ENCODE data around the gene SPC24. TPM values are rescaled to one million over a fixed set of nuclear protein-coding genes. Genes with fewer than 3 reads are reported as not detected.
"Not testable (repeated sequence)": the region's sequence is repeated elsewhere in the genome, so short reads cannot be mapped to it uniquely, and the experiment has no call there.

Gene SPC24
- polyA plus RNA-seq, 1 experiment: 18.9 TPM

GRCh38 chr19:11127905-11128304 lies 27.7 kb downstream of the SPC24 start:
- ChIA-PET POLR2A (no interaction called here), CTCF (interaction anchor here (1.2 to 3.7 kb wide), 4 partner anchors 11 to 191 kb away, joined by 3 to 27 read pairs (median 8); no protein-coding TSS in a partner anchor)
- no peak overlapping the region for H3K4me3 ChIP-seq (ENCODE audit: low read depth, low read length)
- DNase-seq (ENCODE audit: low read depth): no peak
- no peaks in the 10 kb centered on the region for H3K27me3 ChIP-seq (ENCODE audit: control insufficient read depth, insufficient read depth, low read length)
- TF ChIP-seq CTCF (IDR thresholded peaks at IDR 0.05; ENCODE audit: insufficient read depth, low read depth, low read length): no peak
- peaks cover 43% of the 10 kb centered on the region for H3K36me3 ChIP-seq (ENCODE audit: control insufficient read depth, insufficient read depth, low read length)

- ChIA-PET POLR2A (interaction anchor here (0.6 kb wide), 2 partner anchors 77 to 187 kb away, joined by 8 to 26 read pairs; no protein-coding TSS in a partner anchor), CTCF (interaction anchor here (0.6 to 3.7 kb wide), 34 partner anchors 9 to 357 kb away, joined by 3 to 27 read pairs (median 4); no protein-coding TSS in a partner anchor)
- Histone ChIP-seq H3K4me3 (ENCODE audit: low read depth, low read length) (no peak overlapping the region), H3K27me3 (ENCODE audit: control insufficient read depth, insufficient read depth, low read length) (no peaks in the 10 kb centered on the region), H3K36me3 (ENCODE audit: control insufficient read depth, insufficient read depth, low read length) (peaks cover 37% of the 10 kb centered on the region)
- TF ChIP-seq CTCF (IDR thresholded peaks at IDR 0.05; ENCODE audit: insufficient read depth, low read depth, low read length): peak; percentile 82
- DNase-seq (ENCODE audit: low read depth): no peak
Measured at GRCh38 chr19:11125994-11126685, 29.4 kb downstream of the SPC24 start.

- H3K36me3 ChIP-seq (ENCODE audit: control insufficient read depth, insufficient read depth, low read length): peaks cover 35% of the 10 kb centered on the region
- CTCF ChIA-PET: interaction anchor here (0.7 to 3.7 kb wide), 5 partner anchors 28 to 163 kb away, joined by 3 to 27 read pairs (median 8); no protein-coding TSS in a partner anchor
- DNase-seq (ENCODE audit: low read depth); H3K4me3 ChIP-seq (ENCODE audit: low read depth, low read length); POLR2A ChIA-PET; H3K27me3 ChIP-seq (ENCODE audit: control insufficient read depth, insufficient read depth, low read length): not testable (repeated sequence)
Measured at GRCh38 chr19:11124157-11124556, 31.4 kb downstream of the SPC24 start.

- Histone ChIP-seq H3K4me3 (ENCODE audit: low read depth, low read length) (no peak overlapping the region), H3K36me3 (ENCODE audit: control insufficient read depth, insufficient read depth, low read length) (peaks cover 31% of the 10 kb centered on the region), H3K27me3 (ENCODE audit: control insufficient read depth, insufficient read depth, low read length) (no peaks in the 10 kb centered on the region)
- ChIA-PET POLR2A (no interaction called here), CTCF (interaction anchor here (0.7 to 1.5 kb wide), 4 partner anchors 28 to 180 kb away, joined by 3 to 13 read pairs (median 4); no protein-coding TSS in a partner anchor)
- no peak for TF ChIP-seq CTCF (IDR thresholded peaks at IDR 0.05; ENCODE audit: insufficient read depth, low read depth, low read length)
- DNase-seq (ENCODE audit: low read depth): no peak
Measured at GRCh38 chr19:11123114-11123513, 32.5 kb downstream of the SPC24 start.

- CTCF ChIA-PET: interaction anchor here (1.4 kb wide), 1 partner anchor 82 kb away, joined by 4 read pairs; no protein-coding TSS in a partner anchor
- DNase-seq (ENCODE audit: low read depth); H3K4me3 ChIP-seq (ENCODE audit: low read depth, low read length); H3K27me3 ChIP-seq (ENCODE audit: control insufficient read depth, insufficient read depth, low read length); POLR2A ChIA-PET: not testable (repeated sequence)
- H3K36me3 ChIP-seq (ENCODE audit: control insufficient read depth, insufficient read depth, low read length): peaks cover 29% of the 10 kb centered on the region
Measured at GRCh38 chr19:11121963-11122362, 33.6 kb downstream of the SPC24 start.

GRCh38 chr19:11116507-11116906 lies 39.1 kb downstream of the SPC24 start:
- no peak for TF ChIP-seq CTCF (IDR thresholded peaks at IDR 0.05; ENCODE audit: insufficient read depth, low read depth, low read length)
- Histone ChIP-seq H3K4me3 (ENCODE audit: low read depth, low read length) (no peak overlapping the region), H3K27me3 (ENCODE audit: control insufficient read depth, insufficient read depth, low read length) (no peaks in the 10 kb centered on the region), H3K36me3 (ENCODE audit: control insufficient read depth, insufficient read depth, low read length) (peaks cover 45% of the 10 kb centered on the region)
- ChIA-PET CTCF (interaction anchor here (1.4 kb wide), 1 partner anchor 9 kb away, joined by 7 read pairs; no protein-coding TSS in a partner anchor), POLR2A (no interaction called here)
- DNase-seq (ENCODE audit: low read depth): no peak
